NT2/D1 (cell line): ENCODE measurements around the gene ADAM20.

Experiments used
- DNase-seq: peaks from one replicate; pipeline ENCODE4 v3.0.0-alpha.2; 2011; ENCODE audit warnings: low read depth, low spot score
- H3K27me3 ChIP-seq: 2 replicates; pipeline ENCODE4 v1.6.0; 2011; ENCODE audit warnings: mild to moderate bottlenecking; ENCODE audit not compliant: insufficient read length, insufficient read depth
- H3K36me3 ChIP-seq: 2 replicates; pipeline ENCODE4 v1.6.1; 2011; ENCODE audit warnings: mild to moderate bottlenecking, low read length, mixed read lengths; ENCODE audit not compliant: insufficient read depth, insufficient read length
- H3K4me1 ChIP-seq: 2 replicates; pipeline ENCODE4 v1.5.1; 2011; ENCODE audit not compliant: insufficient read depth, insufficient read length
- H3K4me3 ChIP-seq: 2 replicates; pipeline ENCODE4 v1.5.1; 2011; ENCODE audit warnings: low read depth; ENCODE audit not compliant: insufficient read length
- H3K9ac ChIP-seq: 2 replicates; pipeline ENCODE4 v1.6.0; 2011; ENCODE audit warnings: low read depth; ENCODE audit not compliant: insufficient read length
- H3K9me3 ChIP-seq: 2 replicates; pipeline ENCODE4 v1.5.1; 2011; ENCODE audit warnings: mild to moderate bottlenecking, low read length; ENCODE audit not compliant: insufficient read depth
- SUZ12 ChIP-seq: IDR thresholded peaks from 2 replicates; pipeline ENCODE4 v1.6.1; 2011; ENCODE audit not compliant: insufficient read length, insufficient read depth; ENCODE audit errors: extremely low read depth
- YY1 ChIP-seq: IDR thresholded peaks from 2 replicates; pipeline ENCODE4 v1.6.1; 2011; ENCODE audit not compliant: insufficient read length, insufficient read depth
- ZNF274 ChIP-seq: IDR thresholded peaks from 2 replicates; pipeline ENCODE4 v1.6.1; 2011; ENCODE audit warnings: mild to moderate bottlenecking, low read depth, low read length

Gene ADAM20

DNA sequence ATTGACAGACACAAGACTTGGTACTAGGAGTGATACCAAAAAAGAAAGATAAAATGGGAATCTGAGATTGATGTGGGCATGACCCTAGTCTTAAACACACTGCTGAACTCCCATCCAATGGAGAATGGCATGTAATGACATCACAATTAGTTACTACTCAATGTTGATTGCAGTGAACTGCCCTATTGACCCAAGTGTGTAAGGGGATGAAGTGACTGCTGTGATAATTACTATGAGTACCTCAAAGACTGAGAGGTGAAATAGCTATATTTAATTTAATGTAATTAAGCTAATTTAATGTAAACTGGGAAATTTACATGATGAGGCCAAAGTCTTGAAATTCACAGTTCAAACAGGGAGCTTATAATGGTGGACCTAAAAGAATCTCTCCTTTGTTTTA, at the start of gene ADAM20:
Gene ADAM20, minus strand, starts transcription at position 101 of the 400 bp plus-strand sequence. CDS start 10,247 bp downstream, outside the sequence.
- no peak within 1 kb of the TSS for H3K9ac ChIP-seq
- no peak for TF ChIP-seq SUZ12
- no peak for TF ChIP-seq ZNF274
- H3K9me3 ChIP-seq = peaks cover 10% of the 10 kb centered on the region
- no peak for DNase-seq
- H3K4me1 ChIP-seq = no peaks in the 10 kb centered on the region
- no peak within 1 kb of the TSS for H3K4me3 ChIP-seq
- H3K27me3 ChIP-seq = no peaks in the 10 kb centered on the region
- no peaks in the 10 kb centered on the region for H3K36me3 ChIP-seq

DNA sequence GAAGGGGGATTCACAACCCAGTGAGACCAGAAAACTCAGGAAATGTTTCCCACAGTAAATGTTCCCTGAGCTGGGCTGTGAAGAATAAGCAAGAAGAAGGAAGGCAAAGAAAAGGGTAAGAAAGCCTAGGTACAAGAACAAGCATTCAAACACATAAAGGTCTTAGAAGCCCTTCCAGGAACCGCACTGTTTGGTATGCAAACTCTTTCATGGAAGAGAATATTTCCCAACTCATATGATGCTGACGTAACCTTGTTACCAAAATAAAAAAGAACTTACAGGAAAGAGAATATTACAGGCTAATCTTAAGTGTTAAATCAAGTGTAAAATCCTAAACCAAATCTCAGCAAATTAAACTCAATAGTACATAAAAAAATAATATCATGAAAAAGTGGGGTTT, 42.1 kb upstream of the ADAM20 start:
- Histone ChIP-seq H3K4me1 (no peaks in the 10 kb centered on the region), H3K9me3 (no peaks in the 10 kb centered on the region), H3K36me3 (peaks cover 14% of the 10 kb centered on the region), H3K27me3 (no peaks in the 10 kb centered on the region), H3K9ac (no peak overlapping the region), H3K4me3 (no peak overlapping the region)
- no peak for DNase-seq
- no peak for TF ChIP-seq YY1
- TF ChIP-seq SUZ12 = no peak
- no peak for TF ChIP-seq ZNF274

DNA sequence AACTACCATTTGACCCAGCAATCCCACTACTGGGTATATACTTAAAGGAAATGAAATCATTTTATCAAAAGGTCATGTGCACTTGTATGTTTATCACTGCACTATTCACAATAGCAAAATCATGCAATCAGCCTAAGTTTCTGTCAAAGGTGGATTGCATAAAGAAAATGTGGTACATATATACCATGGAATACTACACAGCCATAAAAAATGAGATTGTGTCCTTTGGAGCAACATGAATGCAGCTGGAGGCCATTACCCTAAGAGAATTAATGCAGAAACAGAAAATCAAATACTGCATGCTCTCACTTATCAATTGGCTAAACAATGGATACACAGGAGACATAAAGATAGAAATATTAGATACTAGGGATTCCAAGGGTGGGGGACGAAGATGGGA, 38.2 kb upstream of the ADAM20 start:
- H3K9me3 ChIP-seq = no peaks in the 10 kb centered on the region
- no peaks in the 10 kb centered on the region for H3K27me3 ChIP-seq
- H3K9ac ChIP-seq = no peak overlapping the region
- no peak overlapping the region for H3K4me3 ChIP-seq
- no peak for DNase-seq
- no peaks in the 10 kb centered on the region for H3K4me1 ChIP-seq
- TF ChIP-seq ZNF274 = no peak
- no peak for TF ChIP-seq YY1
- no peak for TF ChIP-seq SUZ12
- no peaks in the 10 kb centered on the region for H3K36me3 ChIP-seq

DNA sequence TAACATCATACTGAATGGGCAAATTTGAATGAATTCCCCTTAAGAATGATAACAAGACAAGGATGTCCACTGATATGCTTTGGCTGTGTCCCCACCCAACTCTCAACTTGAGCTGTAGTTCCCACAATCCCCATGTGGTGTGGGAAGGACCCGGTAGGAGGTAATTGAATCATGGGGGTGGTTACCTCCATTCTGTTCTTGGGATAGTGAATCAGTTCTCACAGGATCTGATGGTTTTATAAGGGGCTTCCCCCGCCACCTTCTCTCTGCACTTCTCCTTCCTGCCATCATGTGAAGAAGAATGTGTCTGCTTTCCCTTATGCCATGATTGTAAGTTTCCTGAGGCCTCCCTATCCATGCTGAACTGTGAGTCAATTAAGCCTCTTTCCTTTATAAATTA, 36.3 kb upstream of the ADAM20 start:
- DNase-seq = no peak
- no peak overlapping the region for H3K4me3 ChIP-seq
- peaks cover 12% of the 10 kb centered on the region for H3K9me3 ChIP-seq
- no peak for TF ChIP-seq SUZ12
- no peak for TF ChIP-seq YY1
- no peak for TF ChIP-seq ZNF274
- H3K9ac ChIP-seq = no peak overlapping the region
- H3K27me3 ChIP-seq = no peaks in the 10 kb centered on the region
- H3K4me1 ChIP-seq = no peaks in the 10 kb centered on the region
- peaks cover 5% of the 10 kb centered on the region for H3K36me3 ChIP-seq

DNA sequence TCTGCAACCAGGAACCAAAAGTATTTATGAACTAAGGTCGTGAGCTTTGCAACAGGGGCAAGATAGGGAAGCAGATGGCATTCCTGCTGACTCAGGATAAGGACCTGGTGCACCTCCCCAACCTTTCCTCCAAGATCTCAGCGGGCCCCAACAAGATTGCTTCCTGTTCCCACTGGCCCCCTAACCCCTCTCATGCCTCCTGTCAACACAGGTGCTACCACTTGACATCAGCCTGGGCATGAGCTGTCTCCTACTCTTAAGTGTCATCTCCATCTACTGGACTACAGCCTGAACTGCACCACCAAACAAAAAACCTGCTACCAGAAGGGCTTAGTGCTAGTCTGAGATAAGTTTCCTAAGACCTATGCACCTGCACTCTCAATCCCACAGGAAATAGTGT, 33.0 kb upstream of the ADAM20 start:
- Histone ChIP-seq H3K27me3 (no peaks in the 10 kb centered on the region), H3K9me3 (peaks cover 43% of the 10 kb centered on the region), H3K36me3 (peaks cover 11% of the 10 kb centered on the region), H3K4me1 (no peaks in the 10 kb centered on the region), H3K9ac (no peak overlapping the region), H3K4me3 (no peak overlapping the region)
- DNase-seq = peak; percentile 22
- TF ChIP-seq YY1 = no peak
- no peak for TF ChIP-seq SUZ12
- TF ChIP-seq ZNF274 = no peak

DNA sequence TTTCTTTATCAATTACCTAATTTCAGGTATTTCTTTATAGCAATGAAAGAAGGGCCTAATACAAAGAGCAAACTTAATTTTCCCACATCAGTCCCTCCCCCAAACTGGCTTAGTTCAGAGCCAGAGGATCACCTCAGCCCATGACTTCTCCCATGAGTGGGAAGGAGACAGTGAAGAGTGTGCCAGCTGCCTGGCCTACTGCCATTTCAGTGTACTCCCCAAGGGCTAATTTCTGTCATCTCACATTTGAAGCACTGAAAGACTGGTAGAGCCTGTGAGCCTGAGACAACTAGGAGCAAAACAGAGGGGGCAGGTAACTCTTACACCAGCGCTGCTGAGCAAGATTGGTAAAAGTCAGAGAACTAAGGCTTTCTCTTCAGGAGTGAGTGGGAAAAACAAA, 29.1 kb upstream of the ADAM20 start:
- H3K9me3 ChIP-seq = peaks cover 65% of the 10 kb centered on the region
- H3K9ac ChIP-seq = no peak overlapping the region
- no peak for DNase-seq
- no peaks in the 10 kb centered on the region for H3K27me3 ChIP-seq
- TF ChIP-seq SUZ12 (no peak), YY1 (no peak), ZNF274 (no peak)
- H3K4me3 ChIP-seq = no peak overlapping the region
- H3K36me3 ChIP-seq = peaks cover 11% of the 10 kb centered on the region
- H3K4me1 ChIP-seq = no peaks in the 10 kb centered on the region

DNA sequence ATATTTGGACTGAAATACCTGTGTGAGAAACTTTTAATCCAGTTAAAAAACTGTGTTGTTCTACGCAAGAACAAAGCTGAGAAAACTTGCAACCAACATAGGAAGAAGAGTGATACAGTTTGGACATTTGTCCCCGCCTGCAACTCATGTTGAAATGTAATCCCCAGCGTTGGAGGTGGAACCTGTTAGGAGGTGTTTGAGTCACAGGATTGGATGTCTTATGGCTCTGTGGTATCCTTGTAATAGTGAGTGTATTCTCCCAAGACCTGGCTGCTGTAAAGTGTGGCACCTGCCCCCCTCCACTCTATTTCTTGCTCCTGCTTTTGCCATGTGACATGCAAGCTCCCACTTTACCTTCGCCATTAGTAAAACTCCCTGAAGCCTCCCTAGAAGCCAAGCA, 28.6 kb upstream of the ADAM20 start:
- Histone ChIP-seq H3K4me1 (no peaks in the 10 kb centered on the region), H3K4me3 (no peak overlapping the region), H3K9ac (no peak overlapping the region), H3K9me3 (peaks cover 65% of the 10 kb centered on the region), H3K27me3 (no peaks in the 10 kb centered on the region), H3K36me3 (peaks cover 11% of the 10 kb centered on the region)
- no peak for TF ChIP-seq YY1
- no peak for TF ChIP-seq SUZ12
- no peak for DNase-seq

DNA sequence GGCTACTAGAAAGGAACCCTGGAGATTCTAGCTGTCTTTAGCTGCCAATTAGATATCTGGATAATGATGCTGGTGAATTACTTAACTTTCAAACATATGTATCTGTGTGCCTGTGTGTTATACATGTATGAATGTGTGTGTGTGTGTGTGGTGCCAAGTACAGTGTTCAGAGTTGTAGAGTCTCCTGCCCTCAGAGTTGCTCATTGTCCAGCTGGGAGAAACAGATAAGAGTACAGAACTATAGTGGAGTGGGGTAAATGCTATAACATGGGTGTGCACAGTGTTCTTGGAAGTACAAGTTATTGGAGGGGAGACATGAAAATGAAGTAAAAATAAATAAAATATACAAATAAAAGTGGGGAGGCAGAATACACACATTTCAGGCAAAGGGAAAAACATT, 23.6 kb upstream of the ADAM20 start:
- no peak overlapping the region for H3K4me3 ChIP-seq
- H3K27me3 ChIP-seq = no peaks in the 10 kb centered on the region
- H3K36me3 ChIP-seq = peaks cover 1% of the 10 kb centered on the region
- H3K9ac ChIP-seq = no peak overlapping the region
- no peaks in the 10 kb centered on the region for H3K4me1 ChIP-seq
- DNase-seq = no peak
- TF ChIP-seq SUZ12 (no peak), ZNF274 (no peak), YY1 (no peak)
- peaks cover 28% of the 10 kb centered on the region for H3K9me3 ChIP-seq
